Loucy (cell line): ENCODE data around the gene CPVL.

ENCODE experiments used
- CTCF ChIP-seq: fragments of 200-600 bp; sonication (generic); conservative IDR thresholded peaks from 2 replicates; pipeline ENCODE4 v1.5.1; 2014; ENCODE audit warnings: mild to moderate bottlenecking, antibody characterized with exemption, low read length
- EZH2phosphoT487 ChIP-seq: fragments of 200-600 bp; IDR thresholded peaks from 2 replicates; pipeline ENCODE4 v1.6.1; 2018; ENCODE audit warnings: antibody characterized with exemption, mild to moderate bottlenecking, moderate library complexity, borderline replicate concordance

GRCh38 chr7:29013082-29013695 is 133.1 kb downstream of the CPVL start:
- TF ChIP-seq EZH2phosphoT487 (no peak), CTCF (no peak)
